NCI-H2196 (cell line): ENCODE results near the gene ZNF337.
"Not testable (repeated sequence)": the region's sequence is repeated elsewhere in the genome, so short reads cannot be mapped to it uniquely, and the experiment has no call there.

Source experiments
- DNase-seq: peaks from one replicate; lab custom pipeline; 2025; ENCODE audit not compliant: unreplicated experiment; lab: John Stamatoyannopoulos, UW

The ZNF337 gene

GRCh38 chr20:25630615-25631014 lies 66.0 kb downstream of the ZNF337 start:
- not testable (repeated sequence) for DNase-seq

GRCh38 chr20:25629816-25630499 lies 66.7 kb downstream of the ZNF337 start:
- no peak for DNase-seq

- DNase-seq, result no peak
These were observed 69.9 kb downstream of the ZNF337 start for GRCh38 chr20:25626779-25627178.

- no peak for DNase-seq
These were observed 72.1 kb downstream of the ZNF337 start for GRCh38 chr20:25624500-25624939.
